Right ventricle myocardium superior (tissue), 1 donor: ENCODE measurements around the gene HSFX3. TPM values are rescaled to one million over a fixed set of nuclear protein-coding genes. Genes with fewer than 3 reads are reported as not detected.
"Not testable (repeated sequence)": the region's sequence is repeated elsewhere in the genome, so short reads cannot be mapped to it uniquely, and the experiment has no call there.

ENCODE experiments used
- ATAC-seq: fragments of 200-7000 bp; cut with Tn5 transposase; one replicate; pipeline ENCODE4 v1.9.1; 2020; ENCODE audit warnings: mild to moderate bottlenecking; ENCODE audit not compliant: poor library complexity
- DNase-seq: peaks from one replicate; pipeline ENCODE4 v3.0.0-alpha.2; 2020
- intact Hi-C: fragments of 100-400 bp; cut with DNase I; formaldehyde crosslinking; loops from one replicate; pipeline ENCODE4 v1.11.2; 2022
- total RNA-seq: library from RNA; stranded (reverse); fragmentation: NEBNext Ultra II Directional; extraction: Animal tissue kit (Norgen Biotek cat#: 25700); gene quantifications from one replicate; pipeline ENCODE4 v1.2.1, GENCODE V29; 2021
- donor health status: DM: no; HTN: yes; CAD: no; lungs with severe emphysema.

Gene HSFX3
- total RNA-seq, 1 donor from 2014 or later = not detected

DNA sequence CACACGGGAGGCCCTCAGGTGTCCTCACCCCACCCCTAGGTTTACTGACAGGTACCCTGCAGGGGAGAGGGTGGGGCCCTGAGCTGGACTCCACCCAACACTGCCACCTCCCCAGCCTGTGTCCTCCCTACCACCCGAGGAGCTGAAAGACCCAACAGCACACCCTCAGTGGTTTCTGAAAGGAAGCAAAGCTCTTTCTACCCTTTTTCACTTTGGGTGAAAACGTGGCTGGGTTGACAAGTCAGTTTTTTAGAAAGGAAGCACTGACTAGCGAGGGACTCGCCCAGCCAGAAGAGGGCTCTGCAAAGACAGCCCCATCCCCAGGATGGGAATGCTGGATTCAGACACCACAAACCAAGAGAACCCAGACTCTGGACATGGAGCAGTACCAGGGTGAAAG is 46.8 kb downstream of the HSFX3 start:
- not testable (repeated sequence) for DNase-seq

DNA sequence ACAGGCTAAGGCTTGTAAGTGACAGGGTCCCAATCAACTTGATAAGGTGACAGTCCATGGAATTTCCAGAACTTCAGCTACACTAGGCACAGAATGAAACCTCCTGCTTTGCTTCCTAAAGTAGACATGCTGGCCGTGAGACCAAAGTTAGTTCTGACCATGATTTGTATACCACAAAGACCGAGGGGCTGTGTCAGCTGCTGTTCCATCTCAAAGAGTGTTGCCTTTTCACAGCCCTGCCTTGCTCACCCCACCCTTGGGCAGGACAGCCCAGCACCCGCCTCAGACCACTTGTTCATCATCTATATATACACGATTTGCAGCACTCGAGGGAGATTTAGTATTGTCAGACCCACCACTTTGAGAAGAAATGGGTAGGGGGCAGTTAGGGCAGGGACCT is 50.0 kb downstream of the HSFX3 start:
- ATAC-seq = no peak
- intact Hi-C loops = no loop called here
- DNase-seq = no peak

More for the DNA sequence above, 46.8 kb downstream of the HSFX3 start:
- intact Hi-C loops, ATAC-seq: not testable (repeated sequence)

DNA sequence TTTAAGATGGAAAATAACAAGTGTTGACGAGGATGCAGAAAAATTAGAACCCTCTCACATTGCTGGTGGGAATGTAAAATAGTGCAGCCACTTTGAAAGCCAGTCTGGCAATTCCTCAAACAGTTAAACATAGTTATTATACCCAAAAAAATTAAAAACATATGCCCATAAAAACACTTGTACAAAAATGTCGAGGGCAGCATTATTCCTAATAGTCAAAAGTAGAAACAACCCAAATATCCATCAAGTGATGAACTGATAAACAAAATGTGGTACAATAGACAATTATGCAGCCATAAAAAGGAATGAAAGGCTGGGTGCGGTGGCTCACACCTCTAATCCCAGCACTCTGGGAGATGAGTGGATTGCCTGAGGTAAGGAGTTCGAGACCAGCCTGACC is 51.0 kb downstream of the HSFX3 start:
- no peak for DNase-seq
- intact Hi-C loops = no loop called here
- ATAC-seq = no peak

Other genes starting within 250 kb of the HSFX3 start
- 75.9 TPM for gene IDS, start 44.6 kb downstream of the HSFX3 start, total RNA-seq
- gene EOLA1, start 8.9 kb downstream of the HSFX3 start, total RNA-seq = 26.9 TPM
- not detected for gene MAGEA9B, start 37.5 kb upstream of the HSFX3 start, total RNA-seq
- gene HSFX2, start 45.4 kb upstream of the HSFX3 start, total RNA-seq = not detected
- gene TMEM185A, start 81.9 kb upstream of the HSFX3 start, total RNA-seq = 28.9 TPM
- not detected for gene MAGEA11, start 162.1 kb upstream of the HSFX3 start, total RNA-seq
- 1.9 TPM for gene HSFX1, start 224.1 kb upstream of the HSFX3 start, total RNA-seq
- gene MAGEA9, start 232.0 kb upstream of the HSFX3 start, total RNA-seq = not detected